Tibial artery (tissue), 4 donors: ENCODE measurements around the gene PPA1.
"Not testable (repeated sequence)": the region's sequence is repeated elsewhere in the genome, so short reads cannot be mapped to it uniquely, and the experiment has no call there.

Experiments
- DNase-seq, 2 donors: peaks; one replicate each; pipeline ENCODE4 v3.0.0-alpha.2; 2019
- H3K27ac ChIP-seq, 2 donors: fragments of 200-600 bp; sonication (generic) in 1 of 2; 1 replicate in 1 of 2; 2 replicates in 1 of 2; pipeline ENCODE4 v1.5.1; 2018 to 2019; ENCODE audit warnings: mild to moderate bottlenecking in 1 of 2
- H3K27me3 ChIP-seq, 2 donors: fragments of 200-600 bp; sonication (generic) in 1 of 2; one replicate each; pipeline versions ENCODE4 v1.5.1 to v1.6.0; 2016 to 2019
- H3K36me3 ChIP-seq, 3 donors: fragments of 200-600 bp; sonication (generic) in 2 of 3; one replicate each; pipeline ENCODE4 v1.5.1; 2016 to 2019; ENCODE audit warnings: mild to moderate bottlenecking in 2 of 3
- H3K4me1 ChIP-seq, 4 donors: fragments of 200-600 bp; sonication (generic) in 2 of 4; 1 replicate in 3 of 4; 2 replicates in 1 of 4; pipeline ENCODE4 v1.5.1; 2016 to 2019
- H3K4me3 ChIP-seq, 2 donors: fragments of 200-600 bp; sonication (generic) in 1 of 2; 1 replicate in 1 of 2; 2 replicates in 1 of 2; pipeline ENCODE4 v1.5.1; 2018 to 2019; ENCODE audit warnings: mild to moderate bottlenecking in 2 of 2
- H3K9me3 ChIP-seq, 3 donors: fragments of 200-600 bp; sonication (generic) in 1 of 3; one replicate each; pipeline ENCODE4 v1.5.1; 2016 to 2019
- intact Hi-C: fragments of 100-400 bp; cut with DNase I; formaldehyde crosslinking; loops from one replicate; pipeline ENCODE4 v1.15.0; 2023; ENCODE audit warnings: low total_unique reads
- TF ChIP-seq, protein P1 (sequence below), 2 experiments: fragments of 200-600 bp in 1 of 2; fragments of 450-650 bp in 1 of 2; IDR thresholded peaks; one replicate each; pipeline ENCODE4 v1.5.1; 2017 to 2019; ENCODE audit warnings: antibody characterized with exemption in 2 of 2, mild to moderate bottlenecking in 1 of 2, moderate library complexity in 1 of 2

The PPA1 gene

DNA sequence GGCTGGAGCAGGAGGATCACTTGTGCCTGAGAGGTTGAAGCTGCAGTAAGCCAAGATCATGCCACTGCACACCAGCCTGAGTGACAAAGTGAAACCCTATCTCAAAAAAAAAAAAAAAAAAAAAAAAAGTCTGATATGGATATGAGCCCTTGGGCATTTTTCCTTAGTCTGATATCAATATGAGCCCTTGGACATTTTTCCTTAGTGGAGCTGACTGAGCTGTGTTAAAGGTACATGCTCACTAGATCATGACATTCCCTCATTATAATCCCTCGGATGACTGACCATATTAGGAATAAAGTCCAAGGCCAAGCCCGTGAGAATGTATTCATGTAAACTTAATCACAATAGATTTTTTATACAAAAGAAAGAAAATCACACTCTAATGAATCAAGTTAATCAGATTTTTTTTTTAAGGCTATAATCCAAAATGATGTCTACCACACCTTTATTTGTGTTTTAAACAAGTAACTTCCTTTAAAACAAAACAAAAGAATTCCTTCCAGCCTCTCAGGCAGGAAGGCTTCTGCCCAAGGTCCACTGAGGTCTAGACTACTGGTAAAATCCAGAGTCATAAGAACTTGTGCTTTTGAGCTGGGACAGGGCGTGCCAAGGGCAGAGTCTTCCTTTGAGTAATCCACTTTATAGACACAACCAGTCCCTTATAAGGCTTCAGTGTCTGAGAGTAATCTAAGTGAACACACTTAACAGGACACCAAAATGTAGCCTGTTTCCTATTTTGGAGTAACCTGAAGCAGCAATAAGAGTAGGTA lies 5.5 kb downstream of the PPA1 start:
- H3K27ac ChIP-seq, result peak overlapping the region in 1 of 2 donors; percentile 19
- intact Hi-C loops, result no loop called here
- H3K4me1 ChIP-seq, result peaks cover 0 to 31% (median 10%) of the 10 kb centered on the region in 4 donors

DNA sequence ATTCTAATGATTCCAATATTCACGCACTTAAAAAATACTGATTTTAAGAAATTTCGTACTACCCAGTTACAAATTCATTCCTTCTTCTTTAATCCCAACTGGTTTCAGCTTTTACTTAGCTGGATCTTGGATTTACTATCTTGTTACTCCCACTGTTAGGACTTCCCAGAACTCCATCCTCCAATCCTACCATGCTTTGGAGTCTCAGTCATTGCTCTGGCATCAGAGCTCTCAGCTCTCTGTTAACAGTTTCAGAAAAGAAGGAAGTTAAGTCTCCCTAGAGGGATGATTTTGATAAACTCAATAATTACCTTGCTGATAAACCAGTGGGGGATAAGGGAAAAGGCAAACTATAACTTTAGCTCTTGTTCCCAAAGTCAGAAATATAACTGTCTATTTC lies 9.5 kb downstream of the PPA1 start:
- Histone ChIP-seq H3K9me3 (no peaks in the 10 kb centered on the region), H3K27me3 (no peaks in the 10 kb centered on the region), H3K27ac (no peak overlapping the region), H3K36me3 (peaks cover 0 to 1% (median 0%) of the 10 kb centered on the region in 3 donors), H3K4me3 (no peak overlapping the region), H3K4me1 (peaks cover 0 to 21% (median 1%) of the 10 kb centered on the region in 4 donors)
- TF ChIP-seq, protein P1, sequence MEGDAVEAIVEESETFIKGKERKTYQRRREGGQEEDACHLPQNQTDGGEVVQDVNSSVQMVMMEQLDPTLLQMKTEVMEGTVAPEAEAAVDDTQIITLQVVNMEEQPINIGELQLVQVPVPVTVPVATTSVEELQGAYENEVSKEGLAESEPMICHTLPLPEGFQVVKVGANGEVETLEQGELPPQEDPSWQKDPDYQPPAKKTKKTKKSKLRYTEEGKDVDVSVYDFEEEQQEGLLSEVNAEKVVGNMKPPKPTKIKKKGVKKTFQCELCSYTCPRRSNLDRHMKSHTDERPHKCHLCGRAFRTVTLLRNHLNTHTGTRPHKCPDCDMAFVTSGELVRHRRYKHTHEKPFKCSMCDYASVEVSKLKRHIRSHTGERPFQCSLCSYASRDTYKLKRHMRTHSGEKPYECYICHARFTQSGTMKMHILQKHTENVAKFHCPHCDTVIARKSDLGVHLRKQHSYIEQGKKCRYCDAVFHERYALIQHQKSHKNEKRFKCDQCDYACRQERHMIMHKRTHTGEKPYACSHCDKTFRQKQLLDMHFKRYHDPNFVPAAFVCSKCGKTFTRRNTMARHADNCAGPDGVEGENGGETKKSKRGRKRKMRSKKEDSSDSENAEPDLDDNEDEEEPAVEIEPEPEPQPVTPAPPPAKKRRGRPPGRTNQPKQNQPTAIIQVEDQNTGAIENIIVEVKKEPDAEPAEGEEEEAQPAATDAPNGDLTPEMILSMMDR (IDR thresholded peaks at IDR 0.05), result no peak
- DNase-seq, result no peak
- intact Hi-C loops, result loop anchor here (2.0 kb wide), 1 partner anchor 141 kb away; no protein-coding TSS in a partner anchor

More for the DNA sequence above, 5.5 kb downstream of the PPA1 start:
- Histone ChIP-seq H3K36me3 (no peaks in the 10 kb centered on the region), H3K27me3 (no peaks in the 10 kb centered on the region), H3K4me3 (no peak overlapping the region), H3K9me3 (no peaks in the 10 kb centered on the region)
- TF ChIP-seq, protein P1 (IDR thresholded peaks at IDR 0.05), result no peak
- no peak for DNase-seq

DNA sequence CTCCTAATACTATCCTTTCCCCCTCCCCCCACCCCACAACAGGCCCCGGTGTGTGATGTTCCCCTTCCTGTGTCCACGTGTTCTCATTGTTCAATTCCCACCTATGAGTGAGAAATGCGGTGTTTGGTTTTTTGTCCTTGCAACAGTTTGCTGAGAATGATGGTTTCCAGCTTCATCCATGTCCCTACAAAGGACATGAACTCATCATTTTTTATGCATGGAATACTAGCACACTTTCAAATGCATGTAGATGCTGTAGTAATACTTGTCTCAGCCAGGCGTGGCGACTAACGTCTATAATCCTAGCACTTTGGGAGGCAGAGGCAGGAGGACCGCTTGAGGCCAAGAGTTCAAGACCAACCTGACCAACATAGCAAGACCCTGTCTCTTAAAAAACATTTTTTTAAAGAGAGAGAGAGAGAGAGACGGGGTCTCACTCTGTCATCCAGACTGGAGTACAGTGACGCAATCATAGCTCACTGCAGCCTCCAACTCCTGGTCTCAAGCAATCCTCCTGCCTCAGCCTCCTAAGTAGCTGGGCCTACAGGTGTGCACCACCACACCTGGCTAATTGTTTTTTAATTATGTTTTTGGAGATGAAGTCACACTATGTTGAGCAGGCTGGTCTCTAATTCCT lies 10.3 kb downstream of the PPA1 start:
- DNase-seq, H3K27ac ChIP-seq, H3K36me3 ChIP-seq, H3K9me3 ChIP-seq, H3K4me3 ChIP-seq, H3K27me3 ChIP-seq: not testable (repeated sequence)
- peaks cover 0 to 13% (median 1%) of the 10 kb centered on the region in 4 donors for H3K4me1 ChIP-seq
- intact Hi-C loops, result loop anchor here (2.0 kb wide), 1 partner anchor 142 kb away; no protein-coding TSS in a partner anchor

DNA sequence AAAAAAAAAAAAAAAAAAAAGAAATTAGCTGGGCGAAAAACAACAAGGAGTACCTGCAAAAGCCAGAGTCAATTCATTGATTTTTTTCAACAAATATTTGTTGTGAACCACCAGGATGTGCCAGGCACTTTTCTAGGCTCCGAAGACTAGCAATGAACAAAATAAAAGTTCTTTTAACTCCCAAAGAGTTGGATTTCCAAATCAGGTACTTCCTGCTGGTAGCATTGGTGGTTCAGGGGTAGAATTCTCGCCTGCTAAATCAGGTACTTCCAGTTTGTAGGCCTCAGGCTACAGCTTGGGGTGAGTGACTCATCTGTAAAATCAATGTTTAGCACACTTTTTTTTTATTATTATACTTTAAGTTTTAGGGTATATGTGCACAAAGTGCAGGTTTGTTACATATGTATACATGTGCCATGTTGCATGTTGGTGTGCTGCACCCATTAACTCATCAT lies 10.9 kb downstream of the PPA1 start:
- TF ChIP-seq, protein P1 (IDR thresholded peaks at IDR 0.05), result no peak
- no peaks in the 10 kb centered on the region for H3K27me3 ChIP-seq
- H3K9me3 ChIP-seq, result no peaks in the 10 kb centered on the region
- intact Hi-C loops, result loop anchor here (2.0 kb wide), 1 partner anchor 142 kb away; no protein-coding TSS in a partner anchor
- H3K4me3 ChIP-seq, result no peak overlapping the region
- peaks cover 0 to 7% (median 1%) of the 10 kb centered on the region in 4 donors for H3K4me1 ChIP-seq
- H3K36me3 ChIP-seq, result peaks cover 0 to 8% (median 0%) of the 10 kb centered on the region in 3 donors
- DNase-seq, result no peak
- H3K27ac ChIP-seq, result no peak overlapping the region

DNA sequence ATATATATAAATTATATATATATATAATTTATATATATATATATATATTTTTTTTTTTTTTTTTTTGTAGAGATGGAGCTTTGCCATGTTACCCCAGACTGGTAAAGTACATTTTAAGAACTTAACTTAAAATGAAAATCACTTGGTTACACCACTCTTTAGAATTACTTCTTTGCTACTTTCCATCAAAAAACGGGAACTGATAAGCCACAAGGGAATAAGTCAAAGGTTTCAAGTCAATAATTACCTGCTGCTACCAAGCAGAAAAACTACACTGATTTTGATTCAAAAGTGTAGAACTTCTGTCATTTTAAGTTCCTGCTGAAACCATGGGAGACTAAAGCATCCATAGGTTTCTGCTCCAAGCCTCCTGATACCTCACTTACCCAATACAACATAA lies 12.2 kb downstream of the PPA1 start:
- H3K27ac ChIP-seq, result peak overlapping the region; percentile 50 to 68
- H3K4me1 ChIP-seq, result peaks cover 0 to 4% (median 1%) of the 10 kb centered on the region in 4 donors
- H3K4me3 ChIP-seq, result peak overlapping the region; percentile 21 to 26
- TF ChIP-seq, protein P1 (IDR thresholded peaks at IDR 0.05), result no peak
- H3K27me3 ChIP-seq, result no peaks in the 10 kb centered on the region
- intact Hi-C loops, result no loop called here
- no peak for DNase-seq
- no peaks in the 10 kb centered on the region for H3K9me3 ChIP-seq
- H3K36me3 ChIP-seq, result peaks cover 0 to 16% (median 8%) of the 10 kb centered on the region in 3 donors

DNA sequence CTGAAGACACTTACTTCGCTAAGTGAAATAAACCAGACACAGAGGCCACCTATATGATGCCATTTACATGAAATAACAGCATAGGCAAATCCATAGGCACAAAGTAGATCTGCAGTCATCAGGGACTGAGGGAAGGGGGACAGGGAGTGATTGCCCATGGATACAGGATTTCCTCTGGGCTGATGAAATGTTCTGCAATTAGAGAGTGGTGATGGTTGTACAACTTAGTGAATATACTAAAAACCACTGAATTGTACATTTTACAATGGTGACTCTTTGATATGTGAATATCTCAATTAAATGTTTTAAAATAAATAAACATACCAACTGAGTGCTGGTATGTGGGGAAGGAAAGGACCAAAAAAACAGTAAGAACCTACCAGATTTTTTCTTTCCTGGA lies 20.4 kb downstream of the PPA1 start:
- Histone ChIP-seq H3K4me1 (no peaks in the 10 kb centered on the region), H3K27me3 (no peaks in the 10 kb centered on the region), H3K9me3 (no peaks in the 10 kb centered on the region), H3K4me3 (no peak overlapping the region), H3K27ac (no peak overlapping the region), H3K36me3 (peaks cover 26 to 81% (median 30%) of the 10 kb centered on the region in 3 donors)
- intact Hi-C loops, result no loop called here
- DNase-seq, result no peak
- TF ChIP-seq, protein P1 (IDR thresholded peaks at IDR 0.05), result no peak
